Stimulated activated naive B cell treated with anti-CD40 and anti-IgM and Interleukin-4, amounts not matched to agents 10 μg/mL and 1 μg/mL and 100 μg/mL, for 72 hours (primary cell): ENCODE measurements around the gene TRABD2A.
A peak's percentile ranks its signal among the peaks of the same experiment; 100 is the strongest.

ENCODE experiments used
- ATAC-seq, 2 donors: fragments of 150-1000 bp; cut with Tn5 transposase; replicated peaks; 2 replicates each; pipeline ENCODE4 v1.10.0; 2021; ENCODE audit warnings: moderate library complexity in 1 of 2
- DNase-seq: peaks from one replicate; pipeline ENCODE4 v3.0.0; 2021
- H3K27ac Mint-ChIP-seq: one replicate; pipeline ENCODE4 v1.8.0; 2022; ENCODE audit warnings: mild to moderate bottlenecking, mixed read lengths
- H3K27me3 Mint-ChIP-seq, 2 donors: one replicate each; pipeline ENCODE4 v1.8.0; 2022; ENCODE audit warnings: mixed read lengths in 2 of 2
- H3K36me3 Mint-ChIP-seq, 2 donors: one replicate each; pipeline ENCODE4 v1.8.0; 2022; ENCODE audit warnings: mixed read lengths in 2 of 2, mild to moderate bottlenecking in 1 of 2
- H3K4me1 Mint-ChIP-seq, 2 donors: one replicate each; pipeline ENCODE4 v1.8.0; 2022; ENCODE audit warnings: mixed read lengths in 2 of 2, mild to moderate bottlenecking in 1 of 2
- H3K4me3 Mint-ChIP-seq, 2 donors: one replicate each; pipeline ENCODE4 v1.8.0; 2022; ENCODE audit warnings: mild to moderate bottlenecking in 2 of 2, mixed read lengths in 2 of 2, moderate library complexity in 1 of 2
- H3K9me3 Mint-ChIP-seq, 2 donors: one replicate each; pipeline ENCODE4 v1.8.0; 2022; ENCODE audit warnings: mixed read lengths in 2 of 2, mild to moderate bottlenecking in 1 of 2

The TRABD2A gene

GRCh38 chr2:84861539-84861938, 19.3 kb downstream of the TRABD2A start:
- DNase-seq (no peak), ATAC-seq (no peak)
- H3K4me3 Mint-ChIP-seq, result no peak overlapping the region
- no peak overlapping the region for H3K27ac Mint-ChIP-seq
- peaks cover 3% of the 10 kb centered on the region in 2 donors for H3K36me3 Mint-ChIP-seq
- peaks cover 1 to 2% of the 10 kb centered on the region in 2 donors for H3K9me3 Mint-ChIP-seq
- H3K27me3 Mint-ChIP-seq, result no peaks in the 10 kb centered on the region
- peaks cover 18 to 40% of the 10 kb centered on the region in 2 donors for H3K4me1 Mint-ChIP-seq

- ATAC-seq, result no peak
- H3K27ac Mint-ChIP-seq, result no peak overlapping the region
These were observed 21.9 kb downstream of the TRABD2A start for GRCh38 chr2:84858937-84859336.

GRCh38 chr2:84858123-84858522, 22.8 kb downstream of the TRABD2A start:
- peaks cover 7 to 12% of the 10 kb centered on the region in 2 donors for H3K36me3 Mint-ChIP-seq
- H3K9me3 Mint-ChIP-seq, result peaks cover 3 to 5% of the 10 kb centered on the region in 2 donors
- no peaks in the 10 kb centered on the region for H3K27me3 Mint-ChIP-seq
- H3K4me3 Mint-ChIP-seq, result no peak overlapping the region
- ATAC-seq (no peak), DNase-seq (no peak)
- no peak overlapping the region for H3K27ac Mint-ChIP-seq
- H3K4me1 Mint-ChIP-seq, result peaks cover 12 to 28% of the 10 kb centered on the region in 2 donors

More at GRCh38 chr2:84858937-84859336, 21.9 kb downstream of the TRABD2A start:
- Mint-ChIP-seq H3K36me3 (peaks cover 4 to 9% of the 10 kb centered on the region in 2 donors), H3K4me1 (peaks cover 12 to 28% of the 10 kb centered on the region in 2 donors), H3K9me3 (peaks cover 2 to 3% of the 10 kb centered on the region in 2 donors), H3K27me3 (no peaks in the 10 kb centered on the region), H3K4me3 (no peak overlapping the region)
- DNase-seq, result no peak

- H3K4me1 Mint-ChIP-seq, result peaks cover 12 to 28% of the 10 kb centered on the region in 2 donors
- H3K27me3 Mint-ChIP-seq, result no peaks in the 10 kb centered on the region
- peaks cover 12 to 18% of the 10 kb centered on the region in 2 donors for H3K36me3 Mint-ChIP-seq
- H3K4me3 Mint-ChIP-seq, result no peak overlapping the region
- H3K27ac Mint-ChIP-seq, result no peak overlapping the region
- DNase-seq (no peak), ATAC-seq (no peak)
- peaks cover 3 to 8% of the 10 kb centered on the region in 2 donors for H3K9me3 Mint-ChIP-seq
These were observed 23.3 kb downstream of the TRABD2A start for GRCh38 chr2:84857566-84857965.

GRCh38 chr2:84856787-84857186, 24.1 kb downstream of the TRABD2A start:
- peak; percentile 13 for DNase-seq
- H3K9me3 Mint-ChIP-seq, result peaks cover 3 to 13% of the 10 kb centered on the region in 2 donors
- H3K4me3 Mint-ChIP-seq, result no peak overlapping the region
- peak overlapping the region; percentile 47 for H3K27ac Mint-ChIP-seq
- no peaks in the 10 kb centered on the region for H3K27me3 Mint-ChIP-seq
- ATAC-seq, result peak; percentile 98 to 99
- peaks cover 19 to 26% of the 10 kb centered on the region in 2 donors for H3K36me3 Mint-ChIP-seq
- H3K4me1 Mint-ChIP-seq, result peaks cover 12 to 28% of the 10 kb centered on the region in 2 donors

- Mint-ChIP-seq H3K4me1 (peaks cover 12 to 33% of the 10 kb centered on the region in 2 donors), H3K27ac (peak overlapping the region; percentile 60), H3K4me3 (no peak overlapping the region), H3K27me3 (no peaks in the 10 kb centered on the region), H3K36me3 (peaks cover 22 to 26% of the 10 kb centered on the region in 2 donors), H3K9me3 (peaks cover 3 to 13% of the 10 kb centered on the region in 2 donors)
- DNase-seq (no peak), ATAC-seq (no peak)
These were observed 25.2 kb downstream of the TRABD2A start for GRCh38 chr2:84855731-84856130.

GRCh38 chr2:84854850-84855249, 26.0 kb downstream of the TRABD2A start:
- no peak for ATAC-seq
- peaks cover 3 to 13% of the 10 kb centered on the region in 2 donors for H3K9me3 Mint-ChIP-seq
- no peak overlapping the region for H3K4me3 Mint-ChIP-seq
- no peak overlapping the region for H3K27ac Mint-ChIP-seq
- H3K4me1 Mint-ChIP-seq, result peaks cover 12 to 33% of the 10 kb centered on the region in 2 donors
- DNase-seq, result no peak
- peaks cover 22 to 26% of the 10 kb centered on the region in 2 donors for H3K36me3 Mint-ChIP-seq
- H3K27me3 Mint-ChIP-seq, result no peaks in the 10 kb centered on the region

- Mint-ChIP-seq H3K4me3 (no peak overlapping the region), H3K27me3 (no peaks in the 10 kb centered on the region), H3K27ac (peak overlapping the region; percentile 3), H3K36me3 (peaks cover 21 to 26% of the 10 kb centered on the region in 2 donors), H3K4me1 (peaks cover 15 to 29% of the 10 kb centered on the region in 2 donors), H3K9me3 (peaks cover 3 to 15% of the 10 kb centered on the region in 2 donors)
- ATAC-seq, result no peak
- DNase-seq, result no peak
These were observed 29.0 kb downstream of the TRABD2A start for GRCh38 chr2:84851876-84852275.

- H3K27ac Mint-ChIP-seq, result no peak overlapping the region
- H3K27me3 Mint-ChIP-seq, result no peaks in the 10 kb centered on the region
- DNase-seq, result no peak
- peaks cover 0 to 13% of the 10 kb centered on the region in 2 donors for H3K9me3 Mint-ChIP-seq
- no peak for ATAC-seq
- no peak overlapping the region for H3K4me3 Mint-ChIP-seq
- peaks cover 19 to 22% of the 10 kb centered on the region in 2 donors for H3K36me3 Mint-ChIP-seq
- peaks cover 23 to 38% of the 10 kb centered on the region in 2 donors for H3K4me1 Mint-ChIP-seq
These were observed 30.4 kb downstream of the TRABD2A start for GRCh38 chr2:84850471-84850870.

GRCh38 chr2:84849271-84849952, 31.5 kb downstream of the TRABD2A start:
- H3K27ac Mint-ChIP-seq, result no peak overlapping the region
- H3K4me1 Mint-ChIP-seq, result peaks cover 26 to 43% of the 10 kb centered on the region in 2 donors
- no peak overlapping the region for H3K4me3 Mint-ChIP-seq
- H3K27me3 Mint-ChIP-seq, result no peaks in the 10 kb centered on the region
- ATAC-seq, result no peak
- peaks cover 17 to 19% of the 10 kb centered on the region in 2 donors for H3K36me3 Mint-ChIP-seq
- DNase-seq, result no peak
- peaks cover 0 to 13% of the 10 kb centered on the region in 2 donors for H3K9me3 Mint-ChIP-seq

GRCh38 chr2:84847326-84848050, 33.4 kb downstream of the TRABD2A start:
- Mint-ChIP-seq H3K27me3 (no peaks in the 10 kb centered on the region), H3K4me1 (peaks cover 35 to 55% of the 10 kb centered on the region in 2 donors), H3K36me3 (peaks cover 7 to 13% of the 10 kb centered on the region in 2 donors), H3K4me3 (no peak overlapping the region), H3K27ac (peak overlapping the region; percentile 93), H3K9me3 (peaks cover 0 to 8% of the 10 kb centered on the region in 2 donors)
- DNase-seq, result no peak
- ATAC-seq, result no peak

GRCh38 chr2:84846741-84847142, 34.1 kb downstream of the TRABD2A start:
- Mint-ChIP-seq H3K4me3 (peak overlapping the region; percentile 8 to 44), H3K36me3 (peaks cover 0 to 6% of the 10 kb centered on the region in 2 donors), H3K27me3 (no peaks in the 10 kb centered on the region), H3K4me1 (peaks cover 35 to 55% of the 10 kb centered on the region in 2 donors), H3K9me3 (peaks cover 0 to 4% of the 10 kb centered on the region in 2 donors), H3K27ac (peak overlapping the region; percentile 93)
- ATAC-seq (peak in 1 of 2 donors; percentile 6), DNase-seq (no peak)

GRCh38 chr2:84846041-84846663, 34.7 kb downstream of the TRABD2A start:
- peaks cover 0 to 4% of the 10 kb centered on the region in 2 donors for H3K9me3 Mint-ChIP-seq
- H3K36me3 Mint-ChIP-seq, result peaks cover 0 to 3% of the 10 kb centered on the region in 2 donors
- H3K27ac Mint-ChIP-seq, result peak overlapping the region; percentile 93
- H3K4me3 Mint-ChIP-seq, result peak overlapping the region; percentile 32 to 50
- no peaks in the 10 kb centered on the region for H3K27me3 Mint-ChIP-seq
- DNase-seq (no peak), ATAC-seq (peak; percentile 66 to 69)
- peaks cover 38 to 51% of the 10 kb centered on the region in 2 donors for H3K4me1 Mint-ChIP-seq

- Mint-ChIP-seq H3K36me3 (peaks cover 7 to 14% of the 10 kb centered on the region in 2 donors), H3K4me3 (no peak overlapping the region), H3K27me3 (no peaks in the 10 kb centered on the region), H3K9me3 (peaks cover 0 to 4% of the 10 kb centered on the region in 2 donors), H3K27ac (no peak overlapping the region), H3K4me1 (peaks cover 49 to 63% of the 10 kb centered on the region in 2 donors)
- DNase-seq (no peak), ATAC-seq (no peak)
These were observed 36.7 kb downstream of the TRABD2A start for GRCh38 chr2:84844141-84844540.
